HG02610 (cell line): Measurements from ENCODE around the gene SETDB2.

Source experiments
- ATAC-seq: cut with Tn5 transposase; IDR thresholded peaks from one replicate; pipeline ENCODE4 v1.9.1; 2021; ENCODE audit warnings: mild to moderate bottlenecking, moderate library complexity; ENCODE audit not compliant: unreplicated experiment

The SETDB2 gene

GRCh38 chr13:49528161-49528560 lies 84.1 kb downstream of the SETDB2 start:
- no peak for ATAC-seq

DNA sequence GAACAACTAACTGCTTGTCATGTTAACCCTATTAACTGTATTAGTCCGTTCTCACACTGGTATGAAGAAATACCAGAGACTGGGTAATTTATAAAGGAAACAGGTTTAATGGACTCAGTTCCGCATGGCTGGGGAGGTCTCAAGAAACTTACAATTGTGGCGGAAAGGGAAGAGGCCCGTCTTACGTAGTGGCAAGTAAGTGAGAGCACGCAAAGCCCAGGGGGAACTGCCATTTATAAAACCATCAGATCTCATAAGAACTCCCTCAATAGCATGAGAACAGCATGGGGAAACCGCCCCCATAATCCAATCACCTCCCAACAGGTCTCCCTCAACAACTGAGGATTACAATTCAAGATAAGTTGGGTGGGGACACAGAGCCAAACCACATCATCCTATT lies 86.4 kb downstream of the SETDB2 start:
- ATAC-seq: peak; percentile 72

- ATAC-seq: no peak
These were observed 88.5 kb downstream of the SETDB2 start for GRCh38 chr13:49532593-49532992.

DNA sequence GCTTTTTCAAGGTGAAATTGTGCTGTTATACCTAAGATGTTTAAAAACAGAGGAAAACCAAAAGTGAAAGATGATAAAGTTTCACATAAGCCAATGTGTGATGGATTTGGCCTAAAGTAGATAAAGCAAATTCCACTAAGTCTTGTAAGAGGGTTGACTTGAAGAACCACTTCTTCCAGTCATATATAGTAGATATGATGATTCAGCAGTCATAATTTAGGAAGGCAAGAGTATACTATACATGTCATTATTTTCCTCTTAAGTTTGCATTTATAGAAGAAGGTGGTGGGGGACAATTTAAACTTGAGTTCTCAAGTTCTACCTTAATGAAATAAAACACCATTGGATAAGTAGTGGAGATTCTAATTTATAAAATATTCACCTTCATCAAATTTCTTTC lies 88.9 kb downstream of the SETDB2 start:
- no peak for ATAC-seq

DNA sequence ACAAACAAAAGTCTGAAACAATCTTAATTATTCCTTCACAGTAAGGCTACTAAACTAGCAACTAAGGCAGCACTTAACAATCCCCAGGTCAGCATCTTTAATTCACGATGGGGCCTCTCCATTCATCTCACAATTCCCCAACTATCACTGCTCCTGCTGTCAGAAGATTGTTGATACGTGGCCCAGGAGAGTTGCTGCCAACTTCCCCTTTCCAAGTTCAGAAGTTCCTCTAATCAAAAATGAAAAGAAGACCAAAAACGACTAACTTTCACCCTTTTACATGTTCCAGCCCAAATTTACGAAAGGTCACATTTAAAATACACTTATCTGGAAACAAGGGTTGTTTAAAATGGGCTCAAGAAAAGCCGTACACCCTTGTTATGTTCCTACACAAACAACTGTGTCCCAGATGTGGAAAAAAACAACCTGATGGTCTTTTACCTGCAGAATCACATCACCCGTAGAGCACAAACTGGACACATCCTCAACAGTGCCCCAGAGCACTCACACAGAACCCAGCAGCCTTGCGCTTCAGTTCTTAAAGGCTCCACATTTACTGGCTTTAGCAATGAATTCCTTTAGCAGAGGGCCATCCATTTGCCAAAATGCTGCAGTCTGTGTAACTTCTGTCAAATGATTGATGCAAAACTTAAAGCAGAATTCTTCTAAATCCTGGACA lies 89.7 kb downstream of the SETDB2 start:
- ATAC-seq: no peak

GRCh38 chr13:49536144-49536873 lies 92.2 kb downstream of the SETDB2 start:
- ATAC-seq: no peak

GRCh38 chr13:49538404-49538803 lies 94.3 kb downstream of the SETDB2 start:
- ATAC-seq: no peak

GRCh38 chr13:49539313-49539712 lies 95.2 kb downstream of the SETDB2 start:
- no peak for ATAC-seq

DNA sequence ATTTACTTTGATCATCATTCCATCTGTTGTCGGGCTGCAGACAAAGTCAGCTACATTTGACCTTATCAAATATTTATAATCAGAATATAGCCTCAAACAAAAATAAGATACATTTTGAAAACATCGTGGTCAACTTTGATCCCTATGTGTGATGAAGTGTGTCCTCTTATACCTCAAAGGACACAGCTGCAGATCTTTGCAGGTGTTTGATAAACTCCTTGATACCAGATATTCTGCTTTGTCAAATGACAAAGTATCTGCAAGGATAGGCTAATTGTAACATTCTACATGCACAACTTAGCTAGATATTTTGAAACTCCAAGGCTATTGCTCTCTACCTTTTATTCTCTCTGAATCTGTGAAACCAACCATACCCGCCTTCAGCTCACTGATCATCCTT lies 95.7 kb downstream of the SETDB2 start:
- no peak for ATAC-seq

GRCh38 chr13:49540552-49540951 lies 96.5 kb downstream of the SETDB2 start:
- no peak for ATAC-seq

DNA sequence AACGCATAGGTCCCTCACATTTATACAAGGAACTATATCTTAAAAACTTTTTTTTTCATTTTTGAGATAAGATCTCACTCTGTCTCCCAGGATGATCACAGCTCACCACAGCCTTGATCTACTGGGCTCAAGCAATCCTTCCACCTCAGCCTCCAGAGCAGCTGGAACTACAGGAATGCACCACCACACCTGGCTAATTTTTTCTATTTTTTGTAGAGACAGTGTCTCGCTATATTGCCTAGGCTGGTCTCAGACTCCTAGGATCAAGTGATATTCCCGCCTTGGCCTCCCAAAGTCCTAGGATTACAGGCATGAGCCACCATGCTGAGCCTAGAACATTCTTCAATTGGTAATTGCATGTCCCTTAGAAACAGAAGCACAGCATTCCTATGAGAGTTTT lies 99.6 kb downstream of the SETDB2 start:
- no peak for ATAC-seq
